RWPE2 (cell line): ENCODE data around the gene LCN10.
A peak's percentile ranks its signal among the peaks of the same experiment; 100 is the strongest.

Experiments
- ATAC-seq: fragments of 200-7000 bp; cut with Tn5 transposase; 3 replicates; pipeline ENCODE4 v1.9.1; 2021; ENCODE audit warnings: low read depth
- DNase-seq: peaks from one replicate; pipeline ENCODE4 v3.0.0-alpha.2; 2020; ENCODE audit warnings: low spot score
- H3K27ac ChIP-seq: fragments of 450-650 bp; 2 replicates; pipeline ENCODE4 v1.5.1; 2017; ENCODE audit warnings: mild to moderate bottlenecking; ENCODE audit not compliant: poor library complexity, severe bottlenecking
- H3K27me3 ChIP-seq: fragments of 250-450 bp; sonication (Bioruptor Pico); 2 replicates; pipeline ENCODE4 v1.5.1; 2021; ENCODE audit warnings: mild to moderate bottlenecking, moderate library complexity; ENCODE audit not compliant: insufficient read depth, poor library complexity, severe bottlenecking
- H3K36me3 ChIP-seq: fragments of 250-450 bp; sonication (Bioruptor Pico); 2 replicates; pipeline ENCODE4 v1.5.1; 2020; ENCODE audit warnings: low read depth, mild to moderate bottlenecking, moderate library complexity
- H3K4me1 ChIP-seq: fragments of 250-450 bp; sonication (Bioruptor Pico); 2 replicates; pipeline ENCODE4 v1.5.1; 2021; ENCODE audit warnings: mild to moderate bottlenecking, moderate library complexity; ENCODE audit not compliant: insufficient read depth, poor library complexity, severe bottlenecking
- H3K4me3 ChIP-seq: fragments of 250-450 bp; sonication (Bioruptor Pico); 2 replicates; pipeline ENCODE4 v1.5.1; 2021; ENCODE audit warnings: mild to moderate bottlenecking, moderate library complexity; ENCODE audit not compliant: severe bottlenecking
- H3K9me3 ChIP-seq: fragments of 250-450 bp; sonication (Bioruptor Pico); 2 replicates; pipeline ENCODE4 v1.5.1; 2021; ENCODE audit warnings: mild to moderate bottlenecking, moderate library complexity; ENCODE audit not compliant: severe bottlenecking
- TF ChIP-seq, protein P1 (sequence below): fragments of 450-650 bp; IDR thresholded peaks from one replicate; pipeline ENCODE4 v1.5.1; 2017; ENCODE audit warnings: mild to moderate bottlenecking, moderate library complexity; ENCODE audit not compliant: poor library complexity, severe bottlenecking

LCN10 gene

DNA sequence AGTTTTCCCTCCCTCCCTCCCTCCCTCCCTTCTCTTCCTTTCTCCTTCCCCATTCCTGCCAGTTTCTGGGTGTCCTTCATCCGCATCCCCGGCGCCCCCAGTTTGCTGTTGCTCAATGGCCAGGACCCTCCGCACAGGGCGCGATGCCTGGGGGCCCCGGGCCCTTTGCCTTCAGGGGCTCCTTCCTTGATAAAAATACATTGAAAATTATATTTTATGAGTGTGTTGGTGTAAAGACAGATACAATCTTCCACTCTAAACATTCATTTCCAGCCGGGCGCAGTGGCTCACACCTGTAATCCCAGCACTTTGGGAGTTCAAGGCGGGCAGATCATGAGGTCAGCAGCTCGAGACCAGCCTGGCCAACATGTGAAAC is 47.9 kb downstream of the LCN10 start:
- no peaks in the 10 kb centered on the region for H3K9me3 ChIP-seq
- H3K4me1 ChIP-seq, result peaks cover 14% of the 10 kb centered on the region
- ATAC-seq, result no peak
- TF ChIP-seq, protein P1, sequence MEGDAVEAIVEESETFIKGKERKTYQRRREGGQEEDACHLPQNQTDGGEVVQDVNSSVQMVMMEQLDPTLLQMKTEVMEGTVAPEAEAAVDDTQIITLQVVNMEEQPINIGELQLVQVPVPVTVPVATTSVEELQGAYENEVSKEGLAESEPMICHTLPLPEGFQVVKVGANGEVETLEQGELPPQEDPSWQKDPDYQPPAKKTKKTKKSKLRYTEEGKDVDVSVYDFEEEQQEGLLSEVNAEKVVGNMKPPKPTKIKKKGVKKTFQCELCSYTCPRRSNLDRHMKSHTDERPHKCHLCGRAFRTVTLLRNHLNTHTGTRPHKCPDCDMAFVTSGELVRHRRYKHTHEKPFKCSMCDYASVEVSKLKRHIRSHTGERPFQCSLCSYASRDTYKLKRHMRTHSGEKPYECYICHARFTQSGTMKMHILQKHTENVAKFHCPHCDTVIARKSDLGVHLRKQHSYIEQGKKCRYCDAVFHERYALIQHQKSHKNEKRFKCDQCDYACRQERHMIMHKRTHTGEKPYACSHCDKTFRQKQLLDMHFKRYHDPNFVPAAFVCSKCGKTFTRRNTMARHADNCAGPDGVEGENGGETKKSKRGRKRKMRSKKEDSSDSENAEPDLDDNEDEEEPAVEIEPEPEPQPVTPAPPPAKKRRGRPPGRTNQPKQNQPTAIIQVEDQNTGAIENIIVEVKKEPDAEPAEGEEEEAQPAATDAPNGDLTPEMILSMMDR, result no peak
- H3K36me3 ChIP-seq, result no peaks in the 10 kb centered on the region
- no peak overlapping the region for H3K4me3 ChIP-seq
- no peak overlapping the region for H3K27ac ChIP-seq
- no peaks in the 10 kb centered on the region for H3K27me3 ChIP-seq
- DNase-seq, result no peak

DNA sequence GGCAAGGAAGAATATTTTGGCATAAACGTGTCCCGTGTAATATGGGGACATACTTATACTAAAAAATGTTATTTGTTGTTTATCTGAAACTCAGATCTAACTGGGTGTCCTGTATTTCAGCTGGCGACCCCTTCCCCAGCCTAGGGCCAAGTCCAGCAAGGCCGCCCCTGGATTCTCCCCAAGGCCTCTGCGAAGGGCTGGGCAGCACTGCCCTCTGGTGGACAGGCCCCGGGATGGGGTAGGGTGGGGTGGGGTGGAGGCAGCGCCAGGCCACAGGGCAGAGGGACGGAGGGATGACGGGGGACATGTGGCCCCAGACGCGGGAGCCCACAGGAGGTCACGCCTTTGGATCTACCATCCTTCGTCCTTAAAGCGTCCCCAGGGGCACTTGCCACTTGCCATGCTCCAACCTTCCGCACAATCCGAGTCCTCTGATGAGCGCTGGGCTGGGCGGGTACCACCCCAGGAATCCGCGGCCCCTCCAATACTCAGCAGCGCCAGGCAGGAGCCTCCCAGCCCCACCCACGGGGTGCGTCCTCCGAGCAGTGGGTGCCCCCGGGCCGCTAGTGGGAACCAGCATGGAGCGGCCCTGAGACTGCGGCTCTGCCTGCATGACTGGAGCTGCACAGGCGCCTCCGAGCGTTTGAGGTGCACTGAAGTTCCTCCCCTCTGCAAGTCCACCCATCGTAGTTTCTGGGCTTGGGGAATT is 48.4 kb downstream of the LCN10 start:
- Histone ChIP-seq H3K9me3 (no peaks in the 10 kb centered on the region), H3K27me3 (no peaks in the 10 kb centered on the region), H3K4me3 (no peak overlapping the region), H3K36me3 (no peaks in the 10 kb centered on the region), H3K27ac (no peak overlapping the region), H3K4me1 (peaks cover 14% of the 10 kb centered on the region)
- TF ChIP-seq, protein P1, result peak; percentile 68
- peak; percentile 44 for ATAC-seq
- no peak for DNase-seq

DNA sequence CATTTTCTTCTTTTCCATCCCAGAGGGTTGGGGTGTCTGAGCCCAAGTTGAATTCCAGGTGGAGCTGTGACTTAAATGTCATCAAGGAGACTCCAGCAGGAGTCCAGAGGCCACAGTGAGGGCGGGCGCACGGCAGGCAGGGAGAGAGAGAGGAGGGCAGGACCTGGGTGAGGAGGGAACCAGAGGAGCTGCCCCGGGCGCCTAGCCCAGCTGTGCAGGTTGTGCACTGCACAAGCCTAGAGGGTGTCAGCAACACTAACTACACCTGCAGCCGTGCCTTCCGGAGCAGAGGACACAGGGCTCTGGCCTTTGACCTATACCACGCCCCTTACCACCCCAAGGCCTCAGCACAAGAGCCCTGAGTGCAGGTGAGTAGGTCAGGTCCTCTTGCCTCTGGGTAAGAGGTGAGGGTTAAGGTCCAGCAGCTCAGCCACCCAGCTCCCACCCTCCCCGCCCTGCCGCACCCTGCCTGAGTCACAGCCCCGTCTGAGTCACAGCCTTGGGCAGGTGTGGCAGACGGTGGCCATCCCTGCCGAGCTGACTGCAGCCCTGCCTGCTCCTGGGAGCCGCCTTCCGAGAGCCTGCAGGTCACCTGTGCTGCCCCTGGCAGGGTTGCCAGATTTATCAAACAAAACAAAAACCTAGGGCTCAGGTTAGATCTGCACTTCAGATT is 49.1 kb downstream of the LCN10 start:
- Histone ChIP-seq H3K4me3 (no peak overlapping the region), H3K27me3 (no peaks in the 10 kb centered on the region), H3K27ac (no peak overlapping the region), H3K9me3 (no peaks in the 10 kb centered on the region), H3K4me1 (peaks cover 14% of the 10 kb centered on the region), H3K36me3 (no peaks in the 10 kb centered on the region)
- ATAC-seq, result peak; percentile 92
- DNase-seq, result peak; percentile 92
- TF ChIP-seq, protein P1, result no peak

DNA sequence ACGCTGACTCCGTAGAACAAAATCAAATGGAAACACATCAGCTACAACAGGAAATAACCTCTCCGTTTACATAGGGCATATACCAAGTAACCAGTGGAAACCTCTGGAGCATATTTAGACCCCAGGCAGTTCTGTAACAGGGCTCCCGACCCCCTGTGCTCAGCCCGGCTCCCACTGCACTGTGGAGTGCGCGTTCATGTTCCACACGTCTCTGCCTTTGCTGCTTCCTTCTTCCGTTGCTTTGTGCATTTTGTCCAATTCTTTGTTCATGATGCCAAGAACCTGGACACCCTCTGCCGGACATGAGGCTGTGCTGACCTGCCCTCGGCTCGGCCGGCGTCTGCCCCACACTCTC is 49.6 kb downstream of the LCN10 start:
- no peaks in the 10 kb centered on the region for H3K9me3 ChIP-seq
- H3K4me1 ChIP-seq, result peaks cover 14% of the 10 kb centered on the region
- H3K36me3 ChIP-seq, result no peaks in the 10 kb centered on the region
- TF ChIP-seq, protein P1, result no peak
- no peaks in the 10 kb centered on the region for H3K27me3 ChIP-seq
- DNase-seq (no peak), ATAC-seq (no peak)
- H3K4me3 ChIP-seq, result no peak overlapping the region
- H3K27ac ChIP-seq, result no peak overlapping the region
